ENCODE data around the gene AFF3.
"Not testable (repeated sequence)": the region's sequence is repeated elsewhere in the genome, so short reads cannot be mapped to it uniquely, and the experiment has no call there.

Gene AFF3, protein sequence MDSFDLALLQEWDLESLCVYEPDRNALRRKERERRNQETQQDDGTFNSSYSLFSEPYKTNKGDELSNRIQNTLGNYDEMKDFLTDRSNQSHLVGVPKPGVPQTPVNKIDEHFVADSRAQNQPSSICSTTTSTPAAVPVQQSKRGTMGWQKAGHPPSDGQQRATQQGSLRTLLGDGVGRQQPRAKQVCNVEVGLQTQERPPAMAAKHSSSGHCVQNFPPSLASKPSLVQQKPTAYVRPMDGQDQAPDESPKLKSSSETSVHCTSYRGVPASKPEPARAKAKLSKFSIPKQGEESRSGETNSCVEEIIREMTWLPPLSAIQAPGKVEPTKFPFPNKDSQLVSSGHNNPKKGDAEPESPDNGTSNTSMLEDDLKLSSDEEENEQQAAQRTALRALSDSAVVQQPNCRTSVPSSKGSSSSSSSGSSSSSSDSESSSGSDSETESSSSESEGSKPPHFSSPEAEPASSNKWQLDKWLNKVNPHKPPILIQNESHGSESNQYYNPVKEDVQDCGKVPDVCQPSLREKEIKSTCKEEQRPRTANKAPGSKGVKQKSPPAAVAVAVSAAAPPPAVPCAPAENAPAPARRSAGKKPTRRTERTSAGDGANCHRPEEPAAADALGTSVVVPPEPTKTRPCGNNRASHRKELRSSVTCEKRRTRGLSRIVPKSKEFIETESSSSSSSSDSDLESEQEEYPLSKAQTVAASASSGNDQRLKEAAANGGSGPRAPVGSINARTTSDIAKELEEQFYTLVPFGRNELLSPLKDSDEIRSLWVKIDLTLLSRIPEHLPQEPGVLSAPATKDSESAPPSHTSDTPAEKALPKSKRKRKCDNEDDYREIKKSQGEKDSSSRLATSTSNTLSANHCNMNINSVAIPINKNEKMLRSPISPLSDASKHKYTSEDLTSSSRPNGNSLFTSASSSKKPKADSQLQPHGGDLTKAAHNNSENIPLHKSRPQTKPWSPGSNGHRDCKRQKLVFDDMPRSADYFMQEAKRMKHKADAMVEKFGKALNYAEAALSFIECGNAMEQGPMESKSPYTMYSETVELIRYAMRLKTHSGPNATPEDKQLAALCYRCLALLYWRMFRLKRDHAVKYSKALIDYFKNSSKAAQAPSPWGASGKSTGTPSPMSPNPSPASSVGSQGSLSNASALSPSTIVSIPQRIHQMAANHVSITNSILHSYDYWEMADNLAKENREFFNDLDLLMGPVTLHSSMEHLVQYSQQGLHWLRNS (N-terminal part only)

DNA sequence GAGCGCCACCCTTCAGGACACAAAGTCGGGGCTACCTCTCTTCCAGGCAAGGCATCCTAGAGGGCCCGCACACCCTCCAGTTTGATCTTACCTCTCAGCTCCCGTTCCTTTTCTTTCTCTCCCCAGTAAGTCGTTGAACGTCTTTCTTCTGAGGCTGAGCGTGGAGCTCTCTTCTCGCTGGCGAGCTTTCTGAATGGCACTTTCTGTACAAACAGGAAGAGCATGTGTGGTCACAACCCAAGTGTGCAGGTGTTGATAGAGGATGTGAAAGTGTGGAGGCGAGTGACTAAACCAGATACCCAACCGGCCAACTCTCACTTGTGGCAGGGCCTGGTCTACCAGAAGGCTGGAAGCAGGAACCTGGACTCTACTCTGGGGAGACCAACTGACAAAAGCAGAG lies at the start of gene AFF3:
TSS of gene AFF3 (minus strand) at position 198 of the 400 bp plus-strand sequence. CDS start 38,136 bp downstream, outside the sequence.
- DNase-seq: no peak

DNA sequence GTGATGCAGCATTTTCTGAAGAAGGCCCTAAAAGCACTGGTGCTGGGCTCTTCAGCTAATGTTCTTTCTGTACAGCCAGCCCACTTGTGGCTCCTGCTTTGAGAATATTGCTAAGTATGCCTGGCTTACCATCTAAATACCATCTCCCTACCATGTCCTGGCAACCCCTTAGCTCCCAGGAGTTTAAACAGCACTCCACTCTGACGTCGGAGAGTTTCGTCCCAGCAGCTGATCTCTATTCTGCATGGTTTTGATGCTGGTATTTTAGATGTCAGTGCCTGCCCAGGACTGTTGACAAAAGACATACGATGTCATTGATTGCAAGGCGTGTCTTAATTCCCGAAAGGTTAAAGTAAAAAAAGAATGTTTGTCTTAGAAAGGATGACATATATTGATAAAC lies 47.0 kb upstream of the AFF3 start:
- no peak for DNase-seq

DNA sequence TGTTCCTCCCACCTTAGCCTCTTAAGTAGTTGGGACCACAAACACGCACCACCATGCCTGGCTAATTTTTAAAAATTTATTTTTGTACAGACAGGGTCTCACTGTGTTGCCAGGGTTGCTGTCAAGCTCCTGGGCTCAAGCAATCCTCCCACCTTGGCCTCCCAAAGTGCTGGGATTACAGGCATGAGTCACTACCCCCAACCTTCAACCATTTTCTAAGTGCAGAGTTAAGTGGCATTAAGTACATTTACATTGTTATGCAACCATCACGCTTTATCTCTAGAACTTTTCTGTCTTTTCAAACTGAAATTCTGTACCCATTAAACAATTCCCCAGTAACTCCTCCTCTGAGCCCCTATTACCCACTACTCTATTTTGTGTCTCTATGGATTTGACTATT lies 45.9 kb upstream of the AFF3 start:
- no peak for DNase-seq

DNA sequence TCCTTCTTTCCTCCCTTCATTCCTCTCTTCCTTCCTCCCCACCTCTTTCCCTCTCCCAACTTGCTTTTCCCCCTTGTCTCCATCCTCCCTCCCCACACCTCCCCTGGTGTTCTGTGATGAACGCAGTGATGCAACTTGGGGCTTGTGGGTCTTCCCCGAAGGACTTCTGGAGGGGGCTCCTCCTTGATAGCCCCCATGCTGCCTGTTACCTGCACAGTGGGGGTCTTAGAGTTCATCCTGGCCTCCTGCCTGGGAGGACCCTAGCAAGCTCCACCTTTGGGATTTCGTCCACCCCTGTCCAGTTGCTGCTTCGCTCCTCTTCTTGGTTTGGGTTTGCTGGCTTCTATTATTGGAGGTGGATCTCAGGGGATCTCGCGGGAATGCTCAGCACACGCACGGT lies 43.7 kb upstream of the AFF3 start:
- DNase-seq: no peak

DNA sequence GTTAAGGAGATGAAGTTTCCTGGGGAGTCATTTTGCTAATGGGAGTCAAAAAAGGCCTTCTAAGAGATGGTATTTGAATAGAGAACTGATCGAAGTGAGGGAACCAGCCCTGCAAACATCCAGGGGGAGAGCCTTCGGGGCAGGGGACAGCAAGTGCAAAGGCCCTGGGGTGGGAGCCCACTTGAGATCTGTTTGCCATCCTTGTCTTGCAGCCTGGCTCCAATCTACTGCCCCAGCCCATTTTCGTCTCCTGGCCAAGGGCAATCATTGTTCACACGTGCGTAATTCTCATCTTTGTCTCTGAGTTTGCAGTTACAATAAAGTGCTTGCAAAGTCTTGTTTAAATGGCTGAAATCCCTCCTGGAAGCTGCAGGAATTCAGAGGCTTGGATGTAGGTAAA lies 43.1 kb upstream of the AFF3 start:
- no peak for DNase-seq

DNA sequence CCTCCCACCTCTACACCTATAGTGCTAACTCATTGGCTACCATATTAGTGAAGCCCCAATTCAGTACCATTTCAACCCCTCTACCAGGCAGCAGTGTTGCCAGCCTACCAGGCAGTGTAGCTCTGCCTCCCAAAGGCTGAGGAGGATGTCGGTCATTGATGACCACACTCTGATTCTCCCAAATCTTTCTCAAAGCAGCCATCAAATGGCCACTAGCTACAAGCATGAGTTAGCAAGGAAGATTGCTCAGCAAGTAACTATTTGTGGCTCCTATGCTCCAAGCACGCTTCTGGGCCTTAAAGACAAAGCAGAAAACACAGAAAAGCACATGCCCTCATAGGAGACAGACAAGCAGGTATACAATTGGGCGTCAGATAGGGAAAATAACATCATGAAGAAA lies 42.7 kb upstream of the AFF3 start:
- no peak for DNase-seq

DNA sequence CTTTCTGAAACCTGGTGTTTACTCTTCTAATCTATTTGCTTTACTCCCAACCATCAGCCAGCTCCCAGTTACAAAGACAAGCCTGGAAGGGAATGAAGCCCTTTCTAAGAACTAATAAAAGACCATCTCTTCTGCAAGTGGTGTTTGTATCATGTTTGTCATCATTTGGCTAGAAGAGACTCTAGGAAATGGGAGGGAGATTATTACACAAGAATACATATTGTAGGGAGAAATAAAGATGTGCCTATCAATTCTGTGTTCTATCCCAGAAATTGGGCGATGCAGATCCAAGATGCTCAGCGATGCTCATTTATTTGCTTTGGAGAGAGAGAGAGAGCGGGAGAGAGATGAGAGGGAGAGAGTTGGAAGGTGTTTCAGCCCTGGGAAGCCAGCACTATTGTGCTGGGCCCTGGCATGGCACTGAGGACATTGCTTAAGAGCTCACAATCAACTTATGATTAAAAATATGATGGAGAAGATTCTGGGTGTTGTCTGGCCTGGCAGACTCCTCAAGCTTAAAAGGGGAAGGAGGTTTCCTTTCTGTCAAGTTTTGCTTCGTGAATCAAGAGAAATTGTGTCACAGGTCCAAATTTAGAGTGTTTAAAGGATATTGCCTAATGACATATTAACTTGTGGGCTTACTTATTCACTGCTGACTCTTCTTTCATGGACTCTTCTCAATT lies 41.8 kb upstream of the AFF3 start:
- DNase-seq: no peak

DNA sequence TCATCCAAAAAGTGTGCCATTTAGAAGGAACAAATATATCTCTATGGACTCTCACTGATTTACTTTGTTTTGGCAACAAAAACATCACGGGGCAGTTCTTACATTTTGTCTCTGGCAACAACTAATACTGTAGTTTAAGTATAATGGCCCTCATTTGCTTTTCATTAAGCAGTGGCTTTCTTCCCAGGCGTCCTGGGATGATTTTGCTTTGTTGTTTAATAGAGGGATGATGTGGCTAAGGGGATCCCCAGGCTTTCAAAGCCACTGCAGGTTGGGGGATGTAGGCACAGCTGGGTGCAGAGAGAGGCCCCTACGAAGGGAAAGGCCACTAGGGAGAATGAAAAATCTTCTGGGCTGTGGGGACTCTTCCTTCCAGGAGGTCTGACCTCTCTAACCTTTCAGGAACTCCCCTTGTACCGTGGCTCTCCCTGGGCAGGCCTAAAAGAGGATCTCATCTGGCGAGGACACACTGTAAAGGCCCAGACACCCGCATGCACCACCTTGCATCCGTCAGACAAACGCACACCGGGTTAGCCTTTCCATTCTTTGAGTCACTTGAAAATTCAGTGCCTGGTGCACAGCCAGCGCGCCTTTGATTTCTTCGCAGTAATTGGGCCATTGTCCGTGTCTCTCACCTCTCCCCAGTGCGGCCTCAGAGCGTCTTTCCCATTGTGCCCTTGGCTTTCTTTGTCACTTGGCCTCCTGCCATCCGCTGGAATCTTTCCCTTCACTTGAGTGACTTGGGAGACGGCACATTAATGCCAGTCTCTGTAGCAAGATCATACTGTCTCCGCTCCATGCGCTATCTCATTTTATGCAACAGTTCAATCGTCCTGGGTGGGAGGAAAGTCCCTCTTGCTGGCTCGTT lies 40.3 kb upstream of the AFF3 start:
- DNase-seq: no peak

DNA sequence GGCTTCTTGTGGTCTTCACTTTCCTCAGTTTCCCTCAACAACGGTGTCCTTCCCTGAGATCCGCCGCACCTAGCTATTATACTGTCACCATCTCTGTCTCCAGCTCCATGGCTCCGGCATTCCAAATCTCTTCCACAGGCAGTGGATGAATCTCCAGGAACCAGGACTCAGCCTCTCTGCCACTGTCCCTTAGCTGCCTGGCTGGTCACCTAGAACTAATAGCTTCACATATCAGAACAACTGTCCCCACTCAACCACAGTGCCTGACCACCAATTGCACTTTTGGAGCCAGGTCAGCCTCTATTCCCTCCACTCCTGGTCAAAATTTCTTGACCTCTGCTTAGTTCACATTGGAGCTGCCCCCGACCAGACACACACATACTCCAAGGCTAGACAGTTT lies 38.1 kb upstream of the AFF3 start:
- no peak for DNase-seq

DNA sequence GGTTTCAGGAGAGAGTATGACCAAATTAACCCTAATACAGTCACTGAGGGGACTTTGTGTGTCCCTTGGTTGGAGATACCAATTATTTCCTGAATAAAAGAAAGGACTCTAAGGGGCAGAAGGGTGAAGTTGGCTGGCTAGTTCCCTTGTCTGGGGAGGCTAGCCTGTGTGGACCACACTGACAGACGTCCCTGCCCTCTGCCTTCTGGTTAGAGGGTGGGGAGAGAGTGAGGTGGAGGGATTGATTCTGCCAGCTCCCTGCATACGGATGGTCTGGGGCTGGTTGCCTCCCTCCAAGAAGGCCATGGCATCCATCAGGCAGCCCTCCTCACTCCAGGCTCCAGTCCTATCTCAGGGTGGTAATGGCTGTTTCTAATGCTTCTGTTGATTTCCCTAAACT lies 37.4 kb upstream of the AFF3 start:
- no peak for DNase-seq

DNA sequence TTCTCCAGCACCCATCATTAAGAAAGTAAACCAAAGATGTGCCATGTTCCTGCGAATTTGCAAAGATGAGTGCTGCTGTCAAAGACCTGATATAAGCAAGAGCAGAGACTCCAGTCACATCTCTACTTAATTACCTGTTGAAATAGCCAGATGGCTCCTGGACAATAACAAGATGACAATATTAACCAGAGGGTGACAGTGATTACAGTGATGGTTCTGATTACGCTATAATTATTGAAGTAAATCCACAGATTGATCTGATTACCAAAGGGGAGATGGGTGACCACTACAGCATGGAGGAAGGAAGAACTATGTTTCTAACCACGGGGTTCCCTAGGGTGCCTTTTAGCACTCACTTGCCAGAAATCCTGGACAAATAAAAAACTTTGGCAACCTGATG lies 36.5 kb upstream of the AFF3 start:
- no peak for DNase-seq

DNA sequence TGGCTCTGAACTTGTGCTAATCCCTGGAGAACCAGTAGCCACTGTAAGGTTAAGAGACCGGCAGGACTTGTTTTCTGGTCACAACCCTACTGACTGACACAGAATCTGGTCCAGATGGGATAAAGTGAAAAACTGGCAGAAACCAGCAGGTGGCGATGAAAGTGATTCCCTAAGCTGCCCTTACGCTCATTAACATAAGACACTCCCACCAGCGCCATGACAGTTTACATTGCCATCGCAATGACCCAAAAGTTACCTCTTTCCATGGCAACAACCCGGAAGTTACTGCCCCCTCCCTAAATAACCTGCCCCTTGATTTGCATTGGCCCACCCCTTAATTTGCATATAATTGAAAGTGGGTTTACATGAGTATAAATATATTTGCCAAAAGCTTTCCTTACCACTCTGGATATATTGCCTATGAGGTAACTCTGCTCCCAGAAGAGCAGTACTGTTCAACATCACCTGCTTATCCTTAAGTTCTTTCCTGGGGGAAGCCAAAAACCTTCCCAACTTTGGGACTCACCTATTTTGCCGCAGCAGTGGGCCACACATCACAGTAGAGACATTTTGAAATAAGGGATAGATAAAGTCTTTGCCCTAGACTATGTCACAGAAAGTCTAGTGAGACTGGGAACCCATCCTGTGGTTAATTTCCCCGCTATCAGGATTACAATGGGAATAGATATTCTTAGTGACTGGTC lies 35.8 kb upstream of the AFF3 start:
- no peak for DNase-seq

DNA sequence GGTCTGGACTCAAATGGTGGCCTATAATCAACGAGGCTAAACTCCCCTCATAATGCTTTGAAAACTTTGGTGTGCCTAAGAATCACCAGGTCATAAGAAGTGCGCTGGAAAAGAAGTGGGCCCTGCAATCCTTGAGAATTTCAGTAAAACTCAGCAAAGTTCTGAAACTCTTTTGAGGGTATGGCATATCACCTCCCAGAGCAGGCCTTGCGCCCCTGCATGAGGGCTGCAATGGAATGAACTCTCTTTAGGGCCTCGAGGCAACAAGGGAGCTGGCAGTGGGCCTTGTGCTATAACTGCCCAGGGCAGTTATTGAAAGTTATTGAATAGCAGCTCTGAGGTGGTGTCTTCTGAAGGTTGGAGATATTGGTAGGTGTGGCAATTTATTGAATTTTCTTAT lies 34.5 kb upstream of the AFF3 start:
- no peak for DNase-seq

DNA sequence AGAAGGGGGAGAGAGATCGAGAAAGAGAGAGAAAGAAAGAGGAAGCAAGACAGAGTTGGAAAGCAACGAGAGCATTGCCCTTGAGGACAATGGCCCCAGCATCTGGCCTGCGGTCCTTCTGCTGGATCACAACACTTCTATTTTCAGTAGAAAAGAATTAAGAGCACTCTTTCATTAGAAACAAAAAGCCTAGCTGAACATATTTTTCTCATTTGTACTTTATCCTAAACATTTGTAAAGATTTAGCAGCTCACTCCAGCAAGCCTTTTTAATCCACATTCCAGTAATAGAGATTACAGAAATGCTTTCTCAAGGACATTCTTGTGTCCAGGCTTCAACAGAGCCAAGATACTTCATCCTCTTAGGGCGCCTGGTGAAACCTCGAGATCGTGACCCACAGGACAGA lies 31.6 kb upstream of the AFF3 start:
- no peak for DNase-seq

DNA sequence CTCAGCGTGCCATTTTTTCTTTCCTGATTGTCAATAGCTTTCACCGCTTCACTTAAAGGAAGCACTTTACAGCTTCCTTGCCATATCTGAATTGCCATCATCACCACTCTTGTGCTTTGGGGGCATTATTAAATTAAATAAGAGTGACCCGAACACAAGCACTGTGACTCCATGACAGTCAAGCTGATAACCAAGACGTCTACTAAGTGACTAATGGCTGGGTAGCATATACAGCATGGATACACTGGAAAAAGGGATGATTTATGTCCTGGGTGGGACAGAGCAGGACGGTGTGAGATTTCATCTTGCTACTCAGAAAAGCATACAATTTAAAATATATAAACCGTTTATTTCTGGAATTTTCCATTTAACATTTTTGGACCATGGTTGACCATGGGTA lies 24.3 kb upstream of the AFF3 start:
- DNase-seq: no peak

DNA sequence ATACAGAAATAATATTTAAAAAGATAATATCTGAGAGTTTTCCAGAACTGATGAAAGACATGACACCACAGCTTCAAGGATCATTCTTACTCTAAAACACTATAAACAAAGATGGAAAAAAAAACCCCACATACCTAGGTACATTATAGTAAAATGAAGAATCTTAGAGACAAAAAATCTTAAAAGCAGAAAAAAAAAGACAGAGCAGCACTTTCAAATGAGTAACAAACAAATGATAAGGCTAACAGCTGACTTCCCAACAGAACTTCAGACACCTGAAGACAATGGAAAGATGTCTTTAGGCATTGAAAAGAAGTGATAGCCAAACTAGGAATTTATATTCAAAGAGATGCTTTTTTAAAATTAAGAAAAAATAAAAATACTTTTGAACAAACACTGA lies 21.2 kb upstream of the AFF3 start:
- no peak for DNase-seq

DNA sequence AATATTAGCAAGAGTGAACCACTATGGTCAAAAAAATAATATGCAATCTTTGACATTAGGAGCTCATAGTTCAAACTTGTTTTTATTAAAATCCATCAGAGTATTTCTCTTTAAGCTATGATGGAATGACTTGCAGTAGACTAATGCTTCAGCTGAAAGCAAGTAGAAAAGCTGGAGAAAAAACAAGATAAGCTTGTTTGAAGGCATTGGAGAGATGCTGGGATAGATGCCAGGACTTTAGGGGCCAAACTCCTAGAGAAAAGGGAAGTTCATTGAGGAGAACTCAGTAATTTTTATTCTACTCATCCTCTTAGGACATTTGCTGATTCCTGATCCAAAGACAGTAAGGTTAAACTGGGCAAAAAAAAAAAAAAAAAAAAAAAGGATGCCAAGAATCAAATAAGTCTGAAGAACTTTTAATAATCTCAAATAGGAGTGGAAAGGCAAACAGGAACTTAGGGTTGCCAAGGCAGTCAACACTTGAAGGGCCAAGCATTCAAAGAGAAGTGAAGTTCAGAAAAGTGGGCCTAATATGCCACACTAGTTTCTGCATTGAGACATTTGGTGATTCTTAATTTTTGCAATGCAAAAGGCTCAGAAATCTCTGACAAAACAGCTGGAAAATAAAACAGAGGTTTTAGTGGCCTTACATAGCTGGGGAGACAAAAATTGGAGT lies 19.7 kb upstream of the AFF3 start:
- DNase-seq: no peak

DNA sequence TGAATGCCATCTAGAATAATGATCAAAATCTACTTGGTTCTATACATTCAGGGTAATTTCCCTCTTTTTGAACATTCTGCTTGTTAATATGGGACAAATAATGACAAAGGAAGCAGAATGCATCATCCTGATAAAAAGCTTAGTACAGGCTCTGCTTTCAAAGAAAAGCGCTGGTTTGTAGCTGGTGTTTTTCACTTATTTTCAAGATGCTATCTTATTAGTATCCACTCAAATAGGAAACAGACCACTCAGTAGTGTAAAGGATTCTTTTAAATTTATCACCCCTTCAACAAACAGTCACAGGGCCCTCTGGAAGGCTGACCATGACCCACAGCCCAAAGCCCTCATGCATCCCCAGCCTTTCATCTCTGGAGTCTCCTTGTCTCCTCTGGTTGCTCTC lies 18.0 kb upstream of the AFF3 start:
- no peak for DNase-seq

DNA sequence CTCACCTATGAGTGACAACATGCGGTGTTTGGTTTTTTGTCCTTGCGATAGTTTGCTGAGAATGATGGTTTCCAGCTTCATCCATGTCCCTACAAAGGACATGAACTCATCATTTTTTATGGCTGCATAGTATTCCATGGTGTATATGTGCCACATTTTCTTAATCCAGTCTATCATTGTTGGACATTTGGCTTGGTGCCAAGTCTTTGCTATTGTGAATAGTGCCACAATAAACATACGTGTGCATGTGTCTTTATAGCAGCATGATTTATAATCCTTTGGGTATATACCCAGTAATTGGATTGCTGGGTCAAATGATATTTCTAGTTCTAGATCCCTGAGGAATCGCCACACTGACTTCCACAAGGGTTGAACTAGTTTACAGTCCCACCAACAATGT lies 9.4 kb upstream of the AFF3 start:
- not testable (repeated sequence) for DNase-seq

DNA sequence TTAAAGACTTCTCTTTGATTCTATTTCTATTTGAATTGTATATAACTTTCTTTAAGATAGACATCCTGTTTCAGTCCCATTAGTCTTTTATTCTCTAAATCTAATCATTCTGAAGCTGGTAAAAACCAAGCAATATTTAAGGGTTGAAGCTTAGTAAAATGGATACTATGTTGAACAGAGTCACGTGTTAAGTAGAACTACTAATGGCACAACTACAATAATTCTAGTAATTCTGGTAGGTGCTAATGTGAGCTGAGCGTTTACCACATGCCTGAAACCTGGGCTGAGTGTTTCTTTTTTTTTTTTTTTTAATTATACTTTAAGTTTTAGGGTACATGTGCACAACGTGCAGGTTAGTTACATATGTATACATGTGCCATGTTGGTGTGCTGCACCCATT lies 8.9 kb upstream of the AFF3 start:
- no peak for DNase-seq

DNA sequence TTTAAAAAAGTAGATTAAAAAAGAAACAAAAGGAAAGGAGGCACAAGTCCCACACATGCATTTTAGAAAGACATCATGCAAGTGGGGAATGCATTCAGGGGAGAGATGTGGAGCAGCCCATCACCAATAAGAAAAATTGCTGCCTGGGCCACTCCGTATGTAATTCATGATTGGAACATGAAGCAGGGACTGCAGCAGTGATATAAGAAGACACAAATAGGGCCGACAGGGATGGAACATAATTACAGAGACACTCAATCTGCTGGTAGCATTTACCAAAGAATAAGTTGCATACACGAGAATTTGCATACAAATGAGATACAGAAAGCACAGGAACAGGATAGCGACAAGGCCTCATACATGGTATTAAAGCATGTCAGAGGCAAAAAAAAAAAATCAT lies 6.5 kb upstream of the AFF3 start:
- no peak for DNase-seq

Data from SHP77 treated with DMSO at 0.1 percent for 48 hours (cell line).